ENCODE results near the gene RAB11FIP3.

DNA sequence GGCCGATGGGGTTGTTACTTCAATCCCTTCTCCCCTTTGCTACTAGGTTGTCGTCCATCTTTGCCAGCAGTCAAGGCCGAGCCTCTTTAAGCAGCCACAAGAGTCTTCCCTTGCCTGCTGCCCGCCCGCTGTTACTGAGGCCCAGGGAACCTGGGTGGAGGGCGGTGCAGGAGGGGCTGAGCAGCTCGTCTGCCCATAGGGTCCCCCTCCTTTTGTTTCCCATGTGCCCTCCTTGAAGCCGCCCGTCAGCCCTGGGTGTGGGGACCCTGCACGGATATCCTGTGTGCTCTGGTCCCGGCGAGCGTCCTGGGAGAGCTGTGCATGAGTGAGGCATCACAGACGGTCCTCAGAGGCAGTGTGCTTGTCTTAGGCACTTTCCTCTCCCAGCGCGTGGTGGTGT, 64.2 kb downstream of the RAB11FIP3 start:
- TF ChIP-seq CEBPB (IDR thresholded peaks at IDR 0.05) (no peak), YY1 (IDR thresholded peaks at IDR 0.05; ENCODE audit: low read depth) (no peak), CREB1 (IDR thresholded peaks at IDR 0.05; ENCODE audit: low read depth) (no peak)
- TF ChIP-seq, protein P1, sequence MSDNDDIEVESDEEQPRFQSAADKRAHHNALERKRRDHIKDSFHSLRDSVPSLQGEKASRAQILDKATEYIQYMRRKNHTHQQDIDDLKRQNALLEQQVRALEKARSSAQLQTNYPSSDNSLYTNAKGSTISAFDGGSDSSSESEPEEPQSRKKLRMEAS (IDR thresholded peaks at IDR 0.05) = no peak
